OCI-LY1 (cell line): ENCODE results near the gene MLXIP.

Source experiments
- H2AFZ ChIP-seq: fragments of 200-600 bp; sonication (generic), shearing (Covaris generic); 2 replicates; pipeline ENCODE4 v1.6.0; 2014; ENCODE audit warnings: antibody characterized with exemption, mild to moderate bottlenecking, low read length
- H3F3A ChIP-seq: fragments of 200-600 bp; sonication (generic), shearing (Covaris generic); 2 replicates; pipeline ENCODE4 v1.6.0; 2014; ENCODE audit warnings: mild to moderate bottlenecking, antibody characterized with exemption, low read length, moderate library complexity; ENCODE audit not compliant: insufficient read depth
- H3K27ac ChIP-seq: fragments of 200-600 bp; sonication (generic); 2 replicates; pipeline ENCODE4 v1.5.1; 2014; ENCODE audit warnings: low read length, mixed run types, mild to moderate bottlenecking, low read depth; ENCODE audit not compliant: poor library complexity, severe bottlenecking
- H3K27me3 ChIP-seq: fragments of 200-600 bp; sonication (generic); 2 replicates; pipeline ENCODE4 v1.6.0; 2014; ENCODE audit warnings: antibody characterized with exemption, mild to moderate bottlenecking, low read length, moderate library complexity; ENCODE audit not compliant: insufficient read depth
- H3K36me3 ChIP-seq: fragments of 200-600 bp; sonication (generic); 2 replicates; pipeline ENCODE4 v1.6.1; 2014; ENCODE audit warnings: mild to moderate bottlenecking, antibody characterized with exemption, low read length, moderate library complexity, mixed read lengths; ENCODE audit not compliant: insufficient read depth
- H3K4me1 ChIP-seq: fragments of 200-600 bp; sonication (generic); 2 replicates; pipeline ENCODE4 v1.5.1; 2014; ENCODE audit warnings: mild to moderate bottlenecking, low read length, moderate library complexity; ENCODE audit not compliant: insufficient read depth, severe bottlenecking
- H3K4me2 ChIP-seq: fragments of 200-600 bp; sonication (generic), shearing (Covaris generic); 2 replicates; pipeline ENCODE4 v1.6.1; 2014; ENCODE audit warnings: low read length
- H3K4me3 ChIP-seq: fragments of 200-600 bp; sonication (generic); 2 replicates; pipeline ENCODE4 v1.5.1; 2014; ENCODE audit warnings: low read length, low read depth, mild to moderate bottlenecking, mixed read lengths; ENCODE audit not compliant: poor library complexity, severe bottlenecking
- H3K79me2 ChIP-seq: fragments of 200-600 bp; shearing (Covaris generic); 2 replicates; pipeline ENCODE4 v1.6.1; 2016; ENCODE audit warnings: mixed run types, low read length, mixed read lengths; ENCODE audit not compliant: insufficient read depth
- H3K9ac ChIP-seq: fragments of 200-600 bp; sonication (generic), shearing (Covaris generic); 2 replicates; pipeline ENCODE4 v1.6.1; 2014; ENCODE audit warnings: mild to moderate bottlenecking, low read length, mixed read lengths
- H3K9me2 ChIP-seq: fragments of 200-600 bp; sonication (generic), shearing (Covaris generic); 2 replicates; pipeline ENCODE4 v1.6.1; 2014; ENCODE audit warnings: low read depth, mild to moderate bottlenecking, low read length, mixed read lengths
- H3K9me3 ChIP-seq: fragments of 200-600 bp; shearing (Covaris generic); 2 replicates; pipeline ENCODE4 v1.6.1; 2014; ENCODE audit warnings: low read length, mixed read lengths
- H4K20me1 ChIP-seq: fragments of 200-600 bp; sonication (generic), shearing (Covaris generic); 2 replicates; pipeline ENCODE4 v1.6.0; 2016; ENCODE audit warnings: mild to moderate bottlenecking, low read length; ENCODE audit not compliant: insufficient read depth
- EZH2 ChIP-seq: fragments of 200-600 bp; sonication (generic), shearing (Covaris generic); IDR thresholded peaks from 2 replicates; pipeline ENCODE4 v1.8.0; 2017; ENCODE audit warnings: borderline replicate concordance, mixed run types, mild to moderate bottlenecking, antibody characterized with exemption, low read length, moderate library complexity, mixed read lengths
- TF ChIP-seq, protein P1 (sequence below): fragments of 200-600 bp; sonication (generic), shearing (Covaris generic); IDR thresholded peaks from 2 replicates; pipeline ENCODE4 v1.5.1; 2017; ENCODE audit warnings: mild to moderate bottlenecking, antibody characterized with exemption, low read length, moderate library complexity, mixed read lengths

Gene MLXIP

DNA sequence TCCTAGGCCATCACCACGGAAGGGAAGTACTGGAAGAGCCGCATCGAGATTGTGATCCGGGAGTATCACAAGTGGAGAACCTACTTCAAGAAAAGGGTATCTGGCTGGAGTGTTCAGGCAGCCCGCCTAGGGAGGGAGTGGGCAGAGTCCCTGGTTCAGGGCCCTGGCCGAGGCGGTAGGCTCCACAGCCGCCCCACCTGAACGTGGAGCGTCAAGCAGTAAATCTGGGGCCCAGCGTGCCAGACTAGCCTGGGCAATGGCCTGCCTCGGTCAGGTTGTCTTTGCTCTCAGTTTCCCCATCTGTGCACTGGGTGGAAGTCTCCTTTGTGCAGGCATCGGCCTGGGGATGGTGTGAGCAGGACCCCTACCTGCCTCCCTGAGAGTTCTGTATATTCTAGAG lies 50.6 kb downstream of the MLXIP start:
- no peak overlapping the region for H2AFZ ChIP-seq
- no peaks in the 10 kb centered on the region for H3K79me2 ChIP-seq
- no peak overlapping the region for H3K4me2 ChIP-seq
- H3K4me1 ChIP-seq, result peaks cover 17% of the 10 kb centered on the region
- H3K36me3 ChIP-seq, result peaks cover 24% of the 10 kb centered on the region; the same call in 1 of the 2 replicates
- H3K27ac ChIP-seq, result no peak overlapping the region
- H3K27me3 ChIP-seq, result no peaks in the 10 kb centered on the region
- H3F3A ChIP-seq, result no peaks in the 10 kb centered on the region
- TF ChIP-seq, protein P1, sequence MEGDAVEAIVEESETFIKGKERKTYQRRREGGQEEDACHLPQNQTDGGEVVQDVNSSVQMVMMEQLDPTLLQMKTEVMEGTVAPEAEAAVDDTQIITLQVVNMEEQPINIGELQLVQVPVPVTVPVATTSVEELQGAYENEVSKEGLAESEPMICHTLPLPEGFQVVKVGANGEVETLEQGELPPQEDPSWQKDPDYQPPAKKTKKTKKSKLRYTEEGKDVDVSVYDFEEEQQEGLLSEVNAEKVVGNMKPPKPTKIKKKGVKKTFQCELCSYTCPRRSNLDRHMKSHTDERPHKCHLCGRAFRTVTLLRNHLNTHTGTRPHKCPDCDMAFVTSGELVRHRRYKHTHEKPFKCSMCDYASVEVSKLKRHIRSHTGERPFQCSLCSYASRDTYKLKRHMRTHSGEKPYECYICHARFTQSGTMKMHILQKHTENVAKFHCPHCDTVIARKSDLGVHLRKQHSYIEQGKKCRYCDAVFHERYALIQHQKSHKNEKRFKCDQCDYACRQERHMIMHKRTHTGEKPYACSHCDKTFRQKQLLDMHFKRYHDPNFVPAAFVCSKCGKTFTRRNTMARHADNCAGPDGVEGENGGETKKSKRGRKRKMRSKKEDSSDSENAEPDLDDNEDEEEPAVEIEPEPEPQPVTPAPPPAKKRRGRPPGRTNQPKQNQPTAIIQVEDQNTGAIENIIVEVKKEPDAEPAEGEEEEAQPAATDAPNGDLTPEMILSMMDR, result no peak
- no peak for TF ChIP-seq EZH2
- H3K4me3 ChIP-seq, result no peak overlapping the region
- no peak overlapping the region for H3K9ac ChIP-seq
- no peaks in the 10 kb centered on the region for H3K9me2 ChIP-seq
- H4K20me1 ChIP-seq, result no peaks in the 10 kb centered on the region
- H3K9me3 ChIP-seq, result no peaks in the 10 kb centered on the region

DNA sequence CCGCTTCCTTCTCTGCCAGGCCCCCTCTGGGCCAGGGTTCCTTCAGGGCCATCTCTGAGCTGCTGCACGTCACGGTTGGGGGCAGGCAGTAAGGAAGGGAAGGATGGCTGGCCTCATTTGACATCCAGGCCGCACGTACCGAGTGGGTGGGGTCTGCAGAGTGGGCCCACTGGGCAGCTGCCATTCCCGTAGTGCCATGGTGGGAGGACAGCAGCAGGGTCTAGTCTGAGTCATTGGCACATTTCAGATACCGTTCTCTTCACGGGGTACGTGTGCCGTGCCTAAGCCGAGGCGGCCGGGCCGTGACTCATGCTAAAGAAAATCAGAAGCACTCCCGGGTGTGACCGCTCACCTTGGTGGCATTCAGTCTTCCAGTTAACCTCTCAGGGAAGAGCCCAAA lies 51.6 kb downstream of the MLXIP start:
- Histone ChIP-seq H3K79me2 (no peaks in the 10 kb centered on the region), H3K27me3 (no peaks in the 10 kb centered on the region), H3K4me1 (peaks cover 10% of the 10 kb centered on the region), H3F3A (no peaks in the 10 kb centered on the region), H3K9ac (no peak overlapping the region), H4K20me1 (no peaks in the 10 kb centered on the region), H3K4me2 (no peak overlapping the region), H3K9me3 (no peaks in the 10 kb centered on the region), H2AFZ (no peak overlapping the region), H3K4me3 (no peak overlapping the region), H3K27ac (no peak overlapping the region), H3K36me3 (peaks cover 24% of the 10 kb centered on the region; the same call in 1 of the 2 replicates), H3K9me2 (no peaks in the 10 kb centered on the region)
- no peak for TF ChIP-seq EZH2
- TF ChIP-seq, protein P1, result no peak

DNA sequence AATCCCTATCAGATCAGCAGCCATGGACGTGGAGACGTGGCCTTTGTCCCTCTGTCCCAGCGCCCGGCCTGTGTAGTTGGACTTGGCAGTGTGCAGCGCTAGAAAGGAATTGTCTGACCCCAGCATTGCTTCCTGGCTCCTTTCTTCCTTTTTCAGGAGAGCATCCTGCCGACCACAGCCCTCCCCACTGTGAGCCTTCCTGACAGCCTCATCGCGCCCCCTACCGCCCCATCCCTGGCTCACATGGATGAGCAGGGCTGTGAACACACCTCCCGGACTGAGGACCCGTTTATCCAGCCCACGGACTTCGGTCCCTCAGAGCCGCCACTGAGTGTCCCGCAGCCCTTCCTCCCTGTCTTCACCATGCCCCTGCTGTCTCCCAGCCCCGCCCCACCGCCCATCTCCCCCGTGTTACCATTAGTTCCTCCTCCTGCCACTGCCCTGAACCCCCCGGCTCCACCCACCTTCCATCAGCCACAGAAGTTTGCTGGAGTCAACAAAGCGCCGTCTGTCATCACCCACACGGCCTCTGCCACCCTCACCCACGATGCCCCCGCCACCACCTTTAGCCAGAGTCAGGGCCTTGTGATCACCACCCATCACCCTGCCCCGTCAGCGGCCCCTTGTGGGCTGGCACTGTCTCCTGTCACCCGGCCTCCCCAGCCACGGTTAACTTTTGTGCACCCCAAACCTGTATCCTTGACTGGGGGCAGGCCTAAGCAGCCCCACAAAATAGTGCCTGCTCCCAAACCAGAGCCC lies 54.8 kb downstream of the MLXIP start:
- Histone ChIP-seq H2AFZ (no peak overlapping the region), H3K27ac (no peak overlapping the region), H3K9ac (no peak overlapping the region), H3K4me3 (no peak overlapping the region), H3K4me2 (no peak overlapping the region), H3K4me1 (peaks cover 6% of the 10 kb centered on the region), H4K20me1 (no peaks in the 10 kb centered on the region), H3F3A (no peaks in the 10 kb centered on the region), H3K9me3 (no peaks in the 10 kb centered on the region), H3K79me2 (no peaks in the 10 kb centered on the region), H3K27me3 (no peaks in the 10 kb centered on the region), H3K36me3 (peaks cover 19% of the 10 kb centered on the region; the same call in 1 of the 2 replicates), H3K9me2 (no peaks in the 10 kb centered on the region)
- TF ChIP-seq, protein P1, result no peak
- no peak for TF ChIP-seq EZH2
